Measurements from ENCODE around the gene FLT4.

The FLT4 gene

DNA sequence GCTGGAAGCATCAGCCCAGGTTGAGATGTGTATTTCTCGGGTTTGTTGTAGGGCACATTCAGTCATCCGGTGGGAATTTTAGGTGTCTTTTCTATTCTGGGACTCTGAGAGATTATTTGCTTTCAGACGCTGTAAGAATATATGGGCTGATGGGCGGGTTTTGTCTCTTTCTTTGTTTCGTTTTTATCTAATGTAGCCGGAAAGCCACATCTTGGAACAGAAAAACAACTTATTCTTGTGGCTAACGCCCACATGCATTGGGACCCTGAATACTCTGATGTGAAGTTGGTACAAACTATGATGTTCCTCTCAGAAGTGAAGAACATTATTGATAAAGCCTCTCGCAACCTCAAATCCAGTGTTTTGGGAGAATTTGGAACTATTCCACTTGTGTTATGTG lies 80.5 kb downstream of the FLT4 start:
- in situ Hi-C loops (cut with MboI; ENCODE audit: low pct_unique_long_range_greater_than_20kb, low sequenced_read_pairs), result no loop called here
- DNase-seq, result no peak

DNA sequence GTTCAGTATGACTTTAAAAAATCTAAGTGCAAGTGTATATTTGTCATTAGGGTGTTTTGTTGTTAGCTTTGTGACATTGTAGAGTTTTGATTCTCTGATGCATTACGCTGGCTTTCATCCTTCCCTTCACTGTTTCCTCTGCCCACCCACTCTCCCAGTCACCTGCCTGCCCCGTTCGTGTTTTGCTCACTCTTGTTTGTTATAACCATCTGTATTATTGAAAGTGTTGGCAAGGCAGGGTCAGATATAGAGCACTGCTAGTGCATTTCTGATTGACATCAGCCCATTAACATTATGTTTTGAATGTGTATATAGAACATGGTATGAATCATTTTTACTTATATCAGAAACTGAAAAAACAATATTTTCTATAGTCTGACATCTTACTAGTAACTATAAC lies 85.4 kb downstream of the FLT4 start:
- in situ Hi-C loops (cut with MboI; ENCODE audit: low pct_unique_long_range_greater_than_20kb, low sequenced_read_pairs), result no loop called here
- no peak for DNase-seq

DNA sequence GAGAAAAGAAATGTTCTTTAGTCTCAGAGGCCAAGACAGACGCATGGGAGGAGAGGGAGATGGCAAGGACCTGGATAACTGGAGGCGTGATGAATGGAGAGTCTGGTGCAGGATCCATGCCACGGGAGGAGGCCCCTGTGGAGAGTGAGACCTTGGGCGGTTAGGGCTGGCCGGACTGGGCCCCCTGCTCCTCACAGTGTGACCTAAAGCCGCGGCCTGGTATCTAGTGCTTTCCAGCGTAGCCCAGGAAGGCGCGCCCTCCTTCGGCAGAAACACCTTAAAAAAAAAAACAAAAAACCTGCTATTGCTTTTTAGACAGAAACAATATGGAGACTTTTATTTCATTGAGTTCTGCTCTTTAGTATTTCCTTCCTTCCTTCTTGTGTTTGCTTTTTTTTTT lies 91.2 kb downstream of the FLT4 start:
- in situ Hi-C loops (cut with MboI; ENCODE audit: low pct_unique_long_range_greater_than_20kb, low sequenced_read_pairs), result no loop called here
- DNase-seq, result no peak

DNA sequence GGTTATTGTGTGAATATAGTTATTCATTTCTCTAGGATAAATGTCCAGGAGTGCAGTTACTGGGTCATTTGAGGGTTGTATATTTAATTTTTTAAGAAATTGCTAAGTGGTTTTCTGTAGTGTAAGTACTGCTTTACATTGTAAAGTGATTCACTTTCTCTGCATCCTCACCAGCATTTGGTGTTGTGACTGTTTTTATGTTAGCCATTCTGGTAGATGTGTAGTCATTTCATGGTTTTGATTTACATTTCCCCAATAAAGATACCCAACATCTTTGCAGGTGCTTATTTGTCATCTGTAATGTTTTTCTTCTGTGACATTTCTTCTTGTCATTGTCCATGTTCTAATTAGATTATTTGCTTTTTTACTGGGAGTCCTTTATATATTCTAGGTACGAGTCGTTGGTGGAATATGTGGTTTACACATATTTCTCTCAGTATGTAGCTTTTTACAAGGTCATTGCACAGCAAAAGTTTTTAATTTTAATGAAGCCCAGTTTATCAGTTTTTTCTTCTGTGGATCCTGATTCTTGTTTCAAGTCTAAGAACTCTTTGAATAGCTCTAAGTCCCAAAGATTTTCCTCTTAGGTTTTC lies 92.1 kb downstream of the FLT4 start:
- DNase-seq, result no peak
- in situ Hi-C loops (cut with MboI; ENCODE audit: low pct_unique_long_range_greater_than_20kb, low sequenced_read_pairs), result no loop called here

DNA sequence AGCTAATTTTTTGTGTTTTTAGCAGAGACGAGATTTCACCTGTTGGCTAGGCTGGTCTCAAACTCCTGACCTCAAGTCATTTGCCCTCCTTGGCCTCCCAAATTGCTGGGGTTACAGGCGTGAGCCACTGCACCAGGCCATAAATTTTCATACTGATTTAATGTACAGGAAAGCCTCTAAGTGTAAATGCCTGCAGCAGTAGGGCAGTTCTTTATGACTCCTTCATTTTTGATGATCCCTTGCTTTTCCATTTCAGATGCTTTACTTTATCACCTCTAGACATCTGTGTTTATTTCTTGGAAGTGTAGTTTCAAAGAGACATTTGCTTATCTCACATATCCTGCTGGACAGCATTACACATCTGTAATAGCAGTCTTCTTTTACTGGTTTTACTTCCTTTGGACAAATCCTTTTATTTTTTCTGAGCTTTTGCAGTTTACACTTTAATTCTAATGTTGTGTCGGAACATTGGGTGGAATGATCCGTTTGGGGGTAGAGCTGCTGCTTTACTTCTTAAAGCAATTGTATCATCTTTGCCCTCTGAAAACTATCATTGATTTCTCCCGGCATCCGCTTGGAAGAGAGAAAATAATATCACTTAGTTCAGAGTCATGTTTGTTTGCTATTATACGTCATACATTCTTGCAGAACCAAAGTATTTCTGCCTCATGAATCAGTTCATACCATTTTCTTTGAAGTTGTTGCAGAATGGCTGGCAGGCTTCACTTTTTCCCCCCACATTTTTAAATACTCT lies 94.1 kb downstream of the FLT4 start:
- in situ Hi-C loops (cut with MboI; ENCODE audit: low pct_unique_long_range_greater_than_20kb, low sequenced_read_pairs), result no loop called here
- DNase-seq, result no peak

DNA sequence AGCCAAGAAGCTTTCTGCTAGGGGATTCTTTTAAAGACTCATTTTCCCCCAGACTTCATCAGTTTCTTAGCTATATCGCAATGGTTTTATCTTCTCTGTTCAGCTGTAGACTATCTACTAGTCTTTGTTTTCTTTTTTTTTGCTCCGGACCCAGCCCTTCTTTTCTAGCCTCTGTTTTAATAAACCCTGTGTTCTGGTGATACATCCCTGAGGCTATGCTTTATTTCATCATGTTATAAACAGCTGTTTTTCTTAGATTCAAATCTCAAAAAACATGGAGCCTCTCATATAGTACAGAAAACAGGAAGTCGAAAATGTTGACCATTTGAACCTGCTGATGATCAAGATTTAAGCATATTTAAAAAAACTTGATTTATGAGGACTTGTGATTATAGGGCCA lies 95.9 kb downstream of the FLT4 start:
- in situ Hi-C loops (cut with MboI; ENCODE audit: low pct_unique_long_range_greater_than_20kb, low sequenced_read_pairs), result no loop called here
- DNase-seq, result no peak

Data from KBM-7 (cell line).